Skin epidermis (tissue), 12 donors: ENCODE measurements around the gene MMRN2.

ENCODE experiments used
- H3K27ac ChIP-seq, 21 experiments: fragments of 200-600 bp; sonication (generic) in 11 of 21; one replicate each; pipeline ENCODE4 v1.5.0; 2020; ENCODE audit warnings: mild to moderate bottlenecking in 3 of 21, inconsistent platforms in 2 of 21, moderate library complexity in 2 of 21
- H3K4me3 ChIP-seq, 7 experiments: fragments of 200-600 bp; sonication (generic) in 2 of 7; one replicate each; pipeline ENCODE4 v1.5.0; 2020; ENCODE audit warnings: inconsistent platforms in 2 of 7, mild to moderate bottlenecking in 2 of 7, moderate library complexity in 1 of 7

MMRN2 gene

GRCh38 chr10:86922553-86922961 lies 34.9 kb downstream of the MMRN2 start:
- H3K27ac ChIP-seq = no peak overlapping the region
- H3K4me3 ChIP-seq = no peak overlapping the region

GRCh38 chr10:86918022-86918471 lies 39.4 kb downstream of the MMRN2 start:
- H3K4me3 ChIP-seq = no peak overlapping the region
- H3K27ac ChIP-seq = no peak overlapping the region

GRCh38 chr10:86914734-86915133 lies 42.7 kb downstream of the MMRN2 start:
- H3K4me3 ChIP-seq = no peak overlapping the region
- no peak overlapping the region for H3K27ac ChIP-seq

- no peak overlapping the region for H3K27ac ChIP-seq
- no peak overlapping the region for H3K4me3 ChIP-seq
Measured at GRCh38 chr10:86905429-86905828, 52.0 kb downstream of the MMRN2 start.

- Histone ChIP-seq H3K27ac (no peak overlapping the region), H3K4me3 (no peak overlapping the region)
Measured at GRCh38 chr10:86904600-86904999, 52.8 kb downstream of the MMRN2 start.

- no peak overlapping the region for H3K4me3 ChIP-seq
Measured at GRCh38 chr10:86900955-86901354, 56.5 kb downstream of the MMRN2 start.

GRCh38 chr10:86899670-86900276 lies 57.6 kb downstream of the MMRN2 start:
- Histone ChIP-seq H3K27ac (peak overlapping the region in 1 of 21 experiments; percentile 20), H3K4me3 (no peak overlapping the region)

More at GRCh38 chr10:86900955-86901354, 56.5 kb downstream of the MMRN2 start:
- no peak overlapping the region for H3K27ac ChIP-seq

GRCh38 chr10:86899132-86899531 lies 58.3 kb downstream of the MMRN2 start:
- H3K27ac ChIP-seq = peak overlapping the region in 1 of 21 experiments; percentile 20
- no peak overlapping the region for H3K4me3 ChIP-seq

GRCh38 chr10:86898511-86898910 lies 58.9 kb downstream of the MMRN2 start:
- no peak overlapping the region for H3K4me3 ChIP-seq
- H3K27ac ChIP-seq = no peak overlapping the region

- H3K27ac ChIP-seq = no peak overlapping the region
- no peak overlapping the region for H3K4me3 ChIP-seq
Measured at GRCh38 chr10:86889997-86890396, 67.4 kb downstream of the MMRN2 start.

GRCh38 chr10:86888585-86889381 lies 68.6 kb downstream of the MMRN2 start:
- Histone ChIP-seq H3K27ac (peak overlapping the region in 1 of 21 experiments; percentile 22), H3K4me3 (no peak overlapping the region)
